Omental fat pad (tissue), 4 donors: ENCODE measurements around the gene CHST5. TPM values are rescaled to one million over a fixed set of nuclear protein-coding genes. Genes with fewer than 3 reads are reported as not detected.

ENCODE experiments used
- ATAC-seq: fragments of 150-250 bp; one replicate; pipeline ENCODE4 v1.9.1; 2016; ENCODE audit warnings: mild to moderate bottlenecking, moderate library complexity; ENCODE audit not compliant: low FRiP score
- DNase-seq: peaks from one replicate; pipeline ENCODE4 v3.0.0-alpha.2; 2019; ENCODE audit warnings: low spot score
- CTCF ChIP-seq, 3 donors: fragments of 450-650 bp; IDR thresholded peaks; one replicate each; pipeline ENCODE4 v1.5.1; 2016 to 2017; ENCODE audit warnings: antibody characterized with exemption in 3 of 3, mild to moderate bottlenecking in 3 of 3, moderate library complexity in 2 of 3
- total RNA-seq, 4 donors: library from RNA; depleted of rRNA; stranded (reverse); fragments of >200 nt; gene quantifications; one replicate each; pipeline ENCODE4 v1.1.0, GENCODE V29; 2016

The CHST5 gene
- total RNA-seq = under 1 TPM in 1 of 4 donors, not detected in 3; 0.09 TPM

- ATAC-seq = no peak
- DNase-seq = no peak
- no peak for TF ChIP-seq CTCF (IDR thresholded peaks at IDR 0.05)
These were observed at the start of gene CHST5 for GRCh38 chr16:75535901-75536300. Gene CHST5, minus strand, starts transcription at chr16:75536108. Its CDS starts 5,724 bp downstream, at chr16:75530384.

- TF ChIP-seq CTCF (IDR thresholded peaks at IDR 0.05) = no peak
- ATAC-seq (no peak), DNase-seq (no peak)
These were observed 48.2 kb upstream of the CHST5 start for GRCh38 chr16:75584108-75584507.

- TF ChIP-seq CTCF (IDR thresholded peaks at IDR 0.05) = no peak
- ATAC-seq = no peak
These were observed 43.5 kb upstream of the CHST5 start for GRCh38 chr16:75579281-75579834.

GRCh38 chr16:75578725-75579124 lies 42.8 kb upstream of the CHST5 start:
- TF ChIP-seq CTCF (IDR thresholded peaks at IDR 0.05) = no peak
- no peak for DNase-seq
- ATAC-seq = no peak

More at GRCh38 chr16:75579281-75579834, 43.5 kb upstream of the CHST5 start:
- no peak for DNase-seq

- DNase-seq = no peak
- ATAC-seq = no peak
- TF ChIP-seq CTCF (IDR thresholded peaks at IDR 0.05) = no peak
These were observed 42.3 kb upstream of the CHST5 start for GRCh38 chr16:75578212-75578611.

GRCh38 chr16:75576384-75576811 lies 40.5 kb upstream of the CHST5 start:
- ATAC-seq (no peak), DNase-seq (no peak)
- no peak for TF ChIP-seq CTCF (IDR thresholded peaks at IDR 0.05)

- TF ChIP-seq CTCF (IDR thresholded peaks at IDR 0.05) = no peak
- no peak for ATAC-seq
- DNase-seq = no peak
These were observed 40.0 kb upstream of the CHST5 start for GRCh38 chr16:75575958-75576357.
